Activated CD4-positive, alpha-beta T cell treated with anti-CD3 and anti-CD28 coated beads for 36 hours (primary cell): Measurements from ENCODE around the gene NOP9. TPM values are rescaled to one million over a fixed set of nuclear protein-coding genes. Genes with fewer than 3 reads are reported as not detected.
A peak's percentile ranks its signal among the peaks of the same experiment; 100 is the strongest.

Experiments used
- ATAC-seq: fragments of 200-7000 bp; cut with Tn5 transposase; one replicate; pipeline ENCODE4 v1.10.0; 2021; ENCODE audit warnings: mild to moderate bottlenecking, moderate library complexity
- CTCF ChIA-PET: fragments of 350-600 bp; sonication (Branson Sonifier 250); formaldehyde crosslinking; loops from one replicate; lab custom pipeline; 2021; ENCODE audit warnings: antibody characterized with exemption; lab: Charles Lee
- POLR2A ChIA-PET: fragments of 350-600 bp; sonication (Branson Sonifier 250); formaldehyde crosslinking; loops from one replicate; lab custom pipeline; 2021; ENCODE audit warnings: antibody characterized with exemption, inconsistent platforms; lab: Charles Lee
- DNase-seq: peaks from one replicate; pipeline ENCODE4 v3.0.0-alpha.2; 2020
- H3K27ac Mint-ChIP-seq: one replicate; pipeline ENCODE4 v1.8.0; 2021; ENCODE audit warnings: mixed read lengths
- H3K27me3 Mint-ChIP-seq: one replicate; pipeline ENCODE4 v1.8.0; 2021; ENCODE audit warnings: mixed read lengths
- H3K36me3 Mint-ChIP-seq: one replicate; pipeline ENCODE4 v1.8.0; 2021; ENCODE audit warnings: low read depth, mixed read lengths
- H3K4me1 Mint-ChIP-seq: one replicate; pipeline ENCODE4 v1.8.0; 2021; ENCODE audit warnings: mixed read lengths
- H3K4me3 Mint-ChIP-seq: one replicate; pipeline ENCODE4 v1.8.0; 2021; ENCODE audit warnings: mild to moderate bottlenecking, moderate library complexity, mixed read lengths
- H3K9me3 Mint-ChIP-seq: one replicate; pipeline ENCODE4 v1.8.0; 2021; ENCODE audit warnings: low read depth, mixed read lengths
- intact Hi-C, 2 experiments: fragments of 100-400 bp; cut with DNase I in 1 of 2; cut with micrococcal nuclease in 1 of 2; formaldehyde crosslinking; loops; one replicate each; pipeline versions ENCODE4 v1.14.2 to v1.15.1; 2022 to 2024; cut with DNase I, micrococcal nuclease
- total RNA-seq, 2 experiments: library from RNA; stranded (reverse); gene quantifications; one replicate each; pipeline ENCODE4 v1.2.3, GENCODE V29; 2021

NOP9 gene
- total RNA-seq, 2 experiments from 2014 or later, result 24.4 to 32.5 TPM

- intact Hi-C loops, result loop anchor here (1.0 to 5.0 kb wide), 11 partner anchors 7 to 284 kb away; partner anchors contain the start of genes MDP1 (in 2 of the 2), RNF31 (in 2 of the 2), CARMIL3 (in 1 of the 2) and LTB4R (in 1 of the 2)
- POLR2A ChIA-PET, result interaction anchor here (0.6 to 1.5 kb wide), 6 partner anchors 25 to 150 kb away, joined by 3 to 7 read pairs (median 4); partner anchors contain the start of genes CHMP4A, PSME2 and RABGGTA
- peak; percentile 88 for DNase-seq
- CTCF ChIA-PET, result interaction anchor here (0.6 to 16.5 kb wide), 31 partner anchors 9 to 253 kb away, joined by 3 to 430 read pairs (median 4); partner anchors contain the start of genes CHMP4A, CIDEB, EMC9 and GMPR2
- Mint-ChIP-seq H3K36me3 (peaks cover 30% of the 10 kb centered on the region), H3K27ac (peak overlapping the region; percentile 79), H3K27me3 (no peaks in the 10 kb centered on the region), H3K4me3 (peak overlapping the region; percentile 16), H3K4me1 (peaks cover 45% of the 10 kb centered on the region), H3K9me3 (no peaks in the 10 kb centered on the region)
- peak; percentile 76 for ATAC-seq
Measured at GRCh38 chr14:24296341-24297157, 3.1 kb upstream of the NOP9 start.

GRCh38 chr14:24297190-24297964 is 2.3 kb upstream of the NOP9 start:
- DNase-seq (no peak), ATAC-seq (peak; percentile 25)
- H3K9me3 Mint-ChIP-seq, result no peaks in the 10 kb centered on the region
- H3K36me3 Mint-ChIP-seq, result peaks cover 28% of the 10 kb centered on the region
- ChIA-PET POLR2A (interaction anchor here (0.6 to 1.5 kb wide), 7 partner anchors 26 to 151 kb away, joined by 3 to 7 read pairs (median 3); partner anchors contain the start of genes PSME2, RABGGTA and TINF2), CTCF (interaction anchor here (0.6 to 16.5 kb wide), 30 partner anchors 13 to 359 kb away, joined by 3 to 430 read pairs (median 4); partner anchors contain the start of genes CHMP4A, CIDEB, GMPR2 and IRF9)
- no peak overlapping the region for H3K4me3 Mint-ChIP-seq
- intact Hi-C loops, result loop anchor here (1.0 to 5.0 kb wide), 9 partner anchors 8 to 285 kb away; partner anchors contain the start of genes MDP1 (in 2 of the 2), RNF31 (in 2 of the 2), CARMIL3 (in 1 of the 2) and LTB4R (in 1 of the 2)
- H3K27ac Mint-ChIP-seq, result peak overlapping the region; percentile 79
- peaks cover 51% of the 10 kb centered on the region for H3K4me1 Mint-ChIP-seq
- no peaks in the 10 kb centered on the region for H3K27me3 Mint-ChIP-seq

GRCh38 chr14:24298892-24299254 is 777 bp upstream of the NOP9 start:
- Mint-ChIP-seq H3K27me3 (no peaks in the 10 kb centered on the region), H3K4me3 (peak overlapping the region; percentile 91), H3K9me3 (no peaks in the 10 kb centered on the region), H3K4me1 (peaks cover 51% of the 10 kb centered on the region), H3K36me3 (peaks cover 33% of the 10 kb centered on the region), H3K27ac (peak overlapping the region; percentile 77)
- DNase-seq (peak; percentile 52), ATAC-seq (peak; percentile 18)
- intact Hi-C loops, result loop anchor here (1.0 to 5.0 kb wide), 14 partner anchors 28 to 287 kb away; partner anchors contain the start of genes CHMP4A (in 2 of the 2), CARMIL3 (in 1 of the 2), DCAF11 (in 1 of the 2) and EMC9 (in 1 of the 2)
- POLR2A ChIA-PET, result interaction anchor here (0.7 to 1.7 kb wide), 3 partner anchors 34 to 185 kb away, joined by 3 to 12 read pairs (median 6); partner anchors contain the start of genes DCAF11, NRL and TINF2
- CTCF ChIA-PET, result interaction anchor here (0.9 to 16.5 kb wide), 10 partner anchors 11 to 138 kb away, joined by 4 to 430 read pairs (median 22); partner anchors contain the start of genes CHMP4A, CIDEB, GMPR2 and LTB4R

- POLR2A ChIA-PET, result interaction anchor here (0.7 to 1.7 kb wide), 5 partner anchors 10 to 186 kb away, joined by 3 to 12 read pairs (median 3); partner anchors contain the start of genes DCAF11, NRL and TINF2
- Mint-ChIP-seq H3K27ac (peak overlapping the region; percentile 58), H3K9me3 (no peaks in the 10 kb centered on the region), H3K4me3 (peak overlapping the region; percentile 91), H3K36me3 (peaks cover 46% of the 10 kb centered on the region), H3K4me1 (peaks cover 51% of the 10 kb centered on the region), H3K27me3 (no peaks in the 10 kb centered on the region)
- CTCF ChIA-PET, result interaction anchor here (0.6 to 16.5 kb wide), 19 partner anchors 10 to 190 kb away, joined by 3 to 430 read pairs (median 4); partner anchors contain the start of genes CHMP4A, CIDEB, DCAF11 and GMPR2
- intact Hi-C loops, result no loop called here
- no peak for ATAC-seq
- DNase-seq, result no peak
Measured at GRCh38 chr14:24300326-24300980, 803 bp downstream of the NOP9 start.

GRCh38 chr14:24304019-24304387 is 4.4 kb downstream of the NOP9 start:
- H3K27ac Mint-ChIP-seq, result no peak overlapping the region
- no peak overlapping the region for H3K4me3 Mint-ChIP-seq
- no peaks in the 10 kb centered on the region for H3K27me3 Mint-ChIP-seq
- CTCF ChIA-PET, result interaction anchor here (0.7 to 16.5 kb wide), 3 partner anchors 28 to 143 kb away, joined by 3 to 430 read pairs (median 3); partner anchors contain the start of genes GMPR2, IRF9, NEDD8 and TINF2
- DNase-seq (no peak), ATAC-seq (no peak)
- H3K4me1 Mint-ChIP-seq, result peaks cover 34% of the 10 kb centered on the region
- POLR2A ChIA-PET, result no interaction called here
- H3K9me3 Mint-ChIP-seq, result no peaks in the 10 kb centered on the region
- peaks cover 60% of the 10 kb centered on the region for H3K36me3 Mint-ChIP-seq
- intact Hi-C loops, result no loop called here

- H3K4me1 Mint-ChIP-seq, result peaks cover 34% of the 10 kb centered on the region
- DNase-seq, result no peak
- no peaks in the 10 kb centered on the region for H3K9me3 Mint-ChIP-seq
- POLR2A ChIA-PET, result interaction anchor here (0.6 kb wide), 1 partner anchor 185 kb away, joined by 3 read pairs; no protein-coding TSS in a partner anchor
- intact Hi-C loops, result no loop called here
- H3K4me3 Mint-ChIP-seq, result no peak overlapping the region
- peak overlapping the region; percentile 26 for H3K27ac Mint-ChIP-seq
- H3K27me3 Mint-ChIP-seq, result no peaks in the 10 kb centered on the region
- CTCF ChIA-PET, result interaction anchor here (0.8 to 16.5 kb wide), 25 partner anchors 9 to 718 kb away, joined by 3 to 430 read pairs (median 7); partner anchors contain the start of genes CHMP4A, DHRS1, GMPR2 and IRF9
- ATAC-seq, result no peak
- H3K36me3 Mint-ChIP-seq, result peaks cover 61% of the 10 kb centered on the region
Measured at GRCh38 chr14:24307156-24307574, 7.5 kb downstream of the NOP9 start.

- Mint-ChIP-seq H3K27me3 (no peaks in the 10 kb centered on the region), H3K27ac (peak within 1 kb of the TSS; percentile 26), H3K36me3 (peaks cover 58% of the 10 kb centered on the region), H3K4me1 (peaks cover 37% of the 10 kb centered on the region), H3K9me3 (no peaks in the 10 kb centered on the region), H3K4me3 (no peak within 1 kb of the TSS)
- ATAC-seq (peak; percentile 40), DNase-seq (peak; percentile 78)
- intact Hi-C loops, result loop anchor here in 1 of 2 experiments (1.0 kb wide), 2 partner anchors 36 to 91 kb away; partner anchors contain the start of genes MDP1 and RABGGTA
- POLR2A ChIA-PET, result interaction anchor here (0.6 to 1.7 kb wide), 4 partner anchors 36 to 193 kb away, joined by 3 to 6 read pairs (median 4); partner anchors contain the start of genes DCAF11, NRL, RABGGTA and TINF2
- CTCF ChIA-PET, result interaction anchor here (0.5 to 16.5 kb wide), 50 partner anchors 9 to 719 kb away, joined by 3 to 430 read pairs (median 5); partner anchors contain the start of genes CHMP4A, DCAF11, DHRS1 and EMC9
Measured at GRCh38 chr14:24307575-24308341, 8.1 kb downstream of the NOP9 start, which contains the start of gene CIDEB. Gene CIDEB, minus strand, starts transcription at chr14:24307977. Its CDS starts 119 bp downstream, at chr14:24307858.

- peaks cover 53% of the 10 kb centered on the region for H3K36me3 Mint-ChIP-seq
- CTCF ChIA-PET, result interaction anchor here (0.5 to 16.5 kb wide), 49 partner anchors 8 to 636 kb away, joined by 3 to 430 read pairs (median 5); partner anchors contain the start of genes CHMP4A, DCAF11, DHRS1 and EMC9
- no peaks in the 10 kb centered on the region for H3K9me3 Mint-ChIP-seq
- DNase-seq (no peak), ATAC-seq (no peak)
- no peak overlapping the region for H3K27ac Mint-ChIP-seq
- POLR2A ChIA-PET, result interaction anchor here (0.7 to 1.7 kb wide), 3 partner anchors 37 to 194 kb away, joined by 3 to 6 read pairs (median 5); partner anchors contain the start of genes DCAF11, NRL, RABGGTA and TINF2
- H3K27me3 Mint-ChIP-seq, result no peaks in the 10 kb centered on the region
- H3K4me3 Mint-ChIP-seq, result no peak overlapping the region
- H3K4me1 Mint-ChIP-seq, result peaks cover 45% of the 10 kb centered on the region
- intact Hi-C loops, result loop anchor here in 1 of 2 experiments (1.0 kb wide), 2 partner anchors 37 to 92 kb away; partner anchors contain the start of genes MDP1 and RABGGTA
Measured at GRCh38 chr14:24308342-24309124, 8.9 kb downstream of the NOP9 start.
